Activated gamma-delta T cell treated with Interleukin-2 at 50 U/mL for 16 hours (primary cell): ENCODE data around the gene AP1G2.
"Not testable (repeated sequence)": the region's sequence is repeated elsewhere in the genome, so short reads cannot be mapped to it uniquely, and the experiment has no call there.

ENCODE experiments used
- DNase-seq: peaks from one replicate; pipeline ENCODE4 v3.0.0-alpha.2; 2020

Gene AP1G2, protein sequence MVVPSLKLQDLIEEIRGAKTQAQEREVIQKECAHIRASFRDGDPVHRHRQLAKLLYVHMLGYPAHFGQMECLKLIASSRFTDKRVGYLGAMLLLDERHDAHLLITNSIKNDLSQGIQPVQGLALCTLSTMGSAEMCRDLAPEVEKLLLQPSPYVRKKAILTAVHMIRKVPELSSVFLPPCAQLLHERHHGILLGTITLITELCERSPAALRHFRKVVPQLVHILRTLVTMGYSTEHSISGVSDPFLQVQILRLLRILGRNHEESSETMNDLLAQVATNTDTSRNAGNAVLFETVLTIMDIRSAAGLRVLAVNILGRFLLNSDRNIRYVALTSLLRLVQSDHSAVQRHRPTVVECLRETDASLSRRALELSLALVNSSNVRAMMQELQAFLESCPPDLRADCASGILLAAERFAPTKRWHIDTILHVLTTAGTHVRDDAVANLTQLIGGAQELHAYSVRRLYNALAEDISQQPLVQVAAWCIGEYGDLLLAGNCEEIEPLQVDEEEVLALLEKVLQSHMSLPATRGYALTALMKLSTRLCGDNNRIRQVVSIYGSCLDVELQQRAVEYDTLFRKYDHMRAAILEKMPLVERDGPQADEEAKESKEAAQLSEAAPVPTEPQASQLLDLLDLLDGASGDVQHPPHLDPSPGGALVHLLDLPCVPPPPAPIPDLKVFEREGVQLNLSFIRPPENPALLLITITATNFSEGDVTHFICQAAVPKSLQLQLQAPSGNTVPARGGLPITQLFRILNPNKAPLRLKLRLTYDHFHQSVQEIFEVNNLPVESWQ

DNA sequence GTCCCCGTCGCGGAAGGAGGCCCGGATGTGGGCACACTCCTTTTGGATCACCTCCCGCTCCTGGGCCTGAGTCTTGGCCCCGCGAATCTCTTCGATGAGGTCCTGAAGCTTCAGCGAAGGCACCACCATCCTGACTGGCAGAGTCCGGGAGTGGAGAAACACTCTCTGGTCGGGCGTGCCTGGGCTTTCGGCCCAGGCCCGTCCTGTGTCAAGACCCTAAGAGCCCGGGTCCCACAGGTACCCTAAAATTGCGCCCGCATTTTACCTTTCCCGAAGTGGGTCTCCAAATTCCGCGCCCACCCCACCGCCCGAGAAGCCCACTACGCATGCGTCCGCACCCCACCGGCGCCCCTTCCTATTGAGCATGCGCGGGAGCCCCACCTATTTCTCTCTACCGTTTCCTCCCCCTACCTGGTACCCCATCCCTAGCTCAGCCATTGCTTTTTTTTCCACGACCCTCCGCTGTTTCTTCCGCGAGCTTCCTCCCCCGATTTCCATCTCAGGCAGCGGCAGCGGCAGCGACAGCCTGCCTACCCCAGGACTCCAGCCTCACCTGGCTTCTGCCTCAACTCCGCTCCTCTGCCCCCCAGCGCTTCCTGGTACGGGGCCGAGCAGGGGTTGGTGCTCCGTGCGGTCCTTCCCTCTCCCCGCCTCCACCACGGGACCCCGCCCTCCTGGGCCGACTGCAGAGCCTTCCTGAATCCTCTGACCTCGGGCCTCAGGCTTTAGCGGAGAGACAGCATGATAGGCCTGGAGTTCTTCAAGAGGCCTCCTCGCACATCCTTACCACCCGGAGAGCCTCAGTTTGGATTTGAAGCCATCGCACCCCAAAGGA lies at the start of gene AP1G2:
Gene AP1G2, minus strand, starts transcription at position 606 of the 835 bp plus-strand sequence. Its CDS starts 477 bp downstream, at position 129.
- peak; percentile 85 for DNase-seq

DNA sequence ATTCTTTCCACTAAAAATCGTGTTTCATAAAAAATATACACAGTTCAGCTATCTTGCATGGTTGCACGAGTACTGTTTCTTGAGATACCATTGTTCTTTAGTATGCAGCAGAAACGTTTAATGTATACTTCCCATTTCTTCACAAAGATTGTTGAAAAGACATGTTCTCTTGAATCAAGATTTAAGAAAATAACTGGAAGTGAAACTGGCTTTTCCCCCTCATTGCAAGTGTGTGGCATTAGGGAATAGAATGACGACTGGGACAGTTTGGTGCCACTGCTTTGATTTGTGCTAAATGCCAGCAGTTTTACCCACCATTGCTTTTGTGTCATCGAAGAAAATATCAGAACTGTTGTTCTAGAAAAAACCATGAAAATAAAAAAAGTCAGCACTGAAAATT lies 48.3 kb upstream of the AP1G2 start:
- DNase-seq, result no peak

DNA sequence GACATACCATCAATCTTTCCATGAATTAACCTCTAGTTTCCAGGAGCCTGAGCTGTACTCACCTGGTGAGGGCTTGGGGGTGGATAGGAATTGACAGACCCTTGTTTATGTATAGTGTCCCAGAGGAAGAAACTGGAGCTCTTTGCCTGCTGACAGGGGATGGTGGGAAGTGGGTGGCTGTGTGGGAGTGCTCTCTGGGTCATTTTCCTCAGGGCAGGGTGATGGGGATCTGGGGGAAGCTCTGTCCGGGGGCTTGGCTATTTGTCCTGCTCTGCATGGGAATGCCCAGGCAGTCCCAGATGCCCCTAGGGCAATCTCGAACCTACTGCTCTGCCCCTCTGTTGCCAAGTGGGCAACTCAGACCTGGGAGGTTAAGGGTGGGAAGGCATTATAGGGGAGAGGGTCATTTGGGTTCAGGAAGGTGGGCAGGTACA lies 46.8 kb upstream of the AP1G2 start:
- no peak for DNase-seq

DNA sequence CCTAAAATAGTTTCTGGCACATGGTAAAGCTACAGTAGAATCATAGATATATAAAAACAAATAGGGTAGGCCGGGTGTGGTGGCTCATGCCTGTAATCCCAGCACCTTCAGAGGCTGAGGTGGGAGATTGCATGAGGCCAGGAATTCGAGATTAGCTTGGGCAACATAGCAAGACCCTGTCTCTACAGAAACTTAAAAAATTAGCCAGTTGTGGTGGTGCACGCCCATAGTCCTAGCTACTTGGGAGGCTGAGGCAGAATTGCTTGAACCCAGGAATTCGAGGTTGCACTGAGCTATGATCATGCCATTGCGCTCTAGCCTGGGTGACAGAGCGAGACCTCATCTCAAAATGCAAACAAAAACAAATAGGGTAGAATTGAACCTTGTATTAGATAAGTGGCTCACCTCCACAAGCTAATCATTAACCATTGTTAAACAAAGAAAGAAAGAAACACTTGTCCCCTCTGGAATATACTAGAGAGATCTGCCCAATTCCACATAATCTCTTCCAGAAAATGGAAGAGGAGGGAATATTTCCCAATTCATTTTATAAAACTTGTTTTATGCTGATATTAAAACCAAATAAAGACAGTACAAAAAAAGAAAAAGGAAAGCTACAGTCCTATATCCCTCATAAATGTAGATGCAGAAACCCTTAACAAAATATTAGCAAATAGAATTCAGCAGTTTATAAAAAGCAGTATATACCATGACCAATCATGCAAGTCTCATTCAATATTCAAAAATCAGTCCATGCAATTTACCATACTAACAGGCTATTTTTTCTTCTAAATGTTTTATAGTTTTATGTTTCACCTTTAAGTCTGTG lies 45.9 kb upstream of the AP1G2 start:
- no peak for DNase-seq

DNA sequence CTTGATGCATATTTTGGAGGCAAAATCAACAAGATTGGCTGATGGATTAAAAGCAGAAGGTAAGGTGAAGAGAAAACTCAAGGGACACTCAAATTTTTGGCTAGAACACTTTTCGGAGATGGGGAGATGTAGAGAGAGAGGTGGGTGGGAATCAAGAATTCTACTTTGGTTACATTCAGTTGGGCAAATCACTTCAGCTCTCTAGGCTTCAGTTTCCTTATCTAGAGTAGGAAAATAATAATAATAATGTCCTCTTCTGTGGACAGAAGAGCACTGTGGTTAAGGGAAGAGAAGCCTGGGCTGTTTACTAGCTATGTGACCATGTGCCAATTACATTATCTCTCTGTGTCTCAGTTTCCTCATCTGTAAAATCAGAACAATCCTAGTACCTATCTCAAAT lies 45.2 kb upstream of the AP1G2 start:
- DNase-seq, result no peak

DNA sequence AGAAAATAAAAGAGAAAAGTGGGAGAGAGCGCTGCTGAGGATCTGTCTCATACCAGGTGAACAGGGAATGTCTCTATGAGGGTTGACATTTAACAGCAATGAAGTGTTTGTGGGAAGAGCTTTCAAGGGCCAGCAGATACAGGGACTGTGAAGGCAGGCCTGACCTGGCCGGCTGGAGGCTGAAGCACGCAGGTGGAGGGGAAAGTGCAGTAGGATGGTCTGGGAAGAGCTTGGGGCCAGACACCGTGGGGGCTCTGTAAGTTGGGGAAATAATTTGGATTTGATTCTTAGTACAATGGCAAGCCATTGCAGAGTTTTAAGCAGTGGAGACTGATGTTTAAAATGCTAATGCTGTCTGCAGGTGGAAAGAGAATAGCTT lies 44.8 kb upstream of the AP1G2 start:
- no peak for DNase-seq

DNA sequence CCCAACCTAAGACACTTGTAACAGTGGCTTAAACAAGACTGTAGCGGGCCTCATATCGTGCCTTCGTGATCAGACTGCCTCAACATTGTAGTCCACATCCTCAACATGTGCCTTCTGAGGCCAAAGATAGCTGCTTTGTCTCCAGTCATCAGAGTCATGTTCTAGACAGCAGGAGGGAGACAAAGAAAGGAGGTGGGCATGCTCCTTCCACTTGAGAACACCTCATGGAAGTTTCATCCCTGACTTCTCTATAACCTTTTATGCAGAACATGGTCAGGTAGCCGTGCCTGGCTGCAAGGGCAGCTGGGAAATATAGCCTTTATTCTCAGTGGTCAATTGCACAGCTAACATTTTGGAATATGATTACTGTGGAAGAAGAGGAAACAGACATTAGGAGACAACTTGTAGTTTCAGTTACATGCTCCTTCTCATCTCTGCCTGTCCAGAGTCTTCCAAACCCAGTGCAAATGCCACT lies 43.3 kb upstream of the AP1G2 start:
- no peak for DNase-seq

DNA sequence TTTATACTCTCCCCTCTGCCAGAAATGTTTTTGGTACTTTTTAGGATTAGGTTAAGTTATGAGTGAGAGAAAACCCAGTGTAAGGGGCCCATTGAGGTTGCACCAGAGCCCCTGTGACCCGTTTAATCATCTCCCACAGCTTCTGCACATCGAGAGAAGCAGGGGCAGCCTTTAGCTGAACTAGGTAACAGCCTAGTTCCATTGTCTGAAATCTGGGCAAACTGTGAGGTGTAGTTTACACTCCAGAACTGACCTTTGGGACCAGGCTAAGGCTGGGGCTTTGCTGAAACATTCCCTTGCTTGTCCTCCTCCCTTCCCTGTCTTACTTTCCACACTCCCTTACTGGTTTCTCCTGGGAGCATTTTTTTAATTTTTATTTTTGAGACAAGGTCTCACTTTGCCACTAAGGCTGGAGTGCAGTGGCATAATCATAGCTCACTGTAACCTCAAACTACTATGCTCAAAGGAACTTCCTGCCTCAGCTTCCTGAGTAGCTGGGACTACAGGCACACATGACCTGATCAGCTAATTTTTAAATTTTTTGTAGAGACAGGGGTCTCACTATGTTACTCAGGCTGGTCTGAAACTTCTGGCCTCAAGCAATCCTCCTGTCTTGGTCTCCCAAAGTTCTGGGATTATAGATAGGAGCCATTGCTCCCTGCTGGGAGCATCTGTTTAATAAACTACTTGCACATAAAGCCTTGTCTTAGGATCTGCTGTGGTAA lies 42.7 kb upstream of the AP1G2 start:
- peak; percentile 9 for DNase-seq

DNA sequence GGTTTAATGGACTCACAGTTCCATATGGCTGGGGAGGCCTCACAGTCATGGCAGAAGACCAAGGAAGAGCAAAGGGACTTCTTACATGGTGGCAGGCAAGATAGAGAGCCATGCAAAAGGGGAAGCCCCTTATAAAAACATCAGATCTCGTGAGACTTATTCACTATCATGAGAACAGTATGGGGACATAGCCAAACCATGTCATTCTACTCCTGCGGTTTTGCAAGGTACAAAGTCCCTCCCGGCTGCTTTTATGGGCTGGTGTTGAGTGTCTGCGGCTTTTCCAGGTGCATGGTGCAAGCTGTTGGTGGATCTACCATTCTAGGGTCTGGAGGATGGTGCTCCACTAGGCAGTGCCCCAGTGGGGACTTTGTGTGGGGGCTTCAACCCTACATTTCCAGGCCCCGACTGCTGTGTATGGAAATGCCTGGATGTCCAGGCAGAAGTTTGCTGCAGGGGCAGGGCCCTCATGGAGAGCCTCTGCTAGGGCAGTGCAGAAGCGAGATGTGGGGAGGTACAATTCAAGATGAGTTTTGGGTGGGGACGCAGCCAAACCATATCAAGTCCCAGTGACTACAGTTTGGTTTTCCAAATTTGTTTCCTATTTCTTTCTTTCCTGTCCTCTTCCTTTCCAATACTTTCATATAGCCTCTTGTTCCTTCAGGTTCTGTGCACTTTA lies 42.0 kb upstream of the AP1G2 start:
- DNase-seq, result not testable (repeated sequence)

DNA sequence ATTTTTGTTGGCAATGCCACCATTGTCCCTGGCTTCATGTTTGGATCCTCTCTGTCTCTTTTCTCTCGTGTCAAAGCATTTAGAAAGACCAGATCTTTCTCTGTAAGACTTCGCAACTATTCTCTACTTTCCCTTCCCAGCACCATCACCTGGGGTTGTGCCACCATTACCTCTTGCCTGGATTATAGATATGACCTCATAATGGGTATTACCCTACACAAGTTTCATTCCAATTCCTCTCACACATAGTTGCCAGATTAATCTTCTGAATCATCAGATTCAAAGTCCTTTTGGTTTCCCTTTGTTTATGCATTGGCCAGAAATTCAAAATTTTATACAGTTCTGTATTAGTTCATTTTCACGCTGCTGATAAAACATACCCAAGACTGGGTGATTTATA lies 41.4 kb upstream of the AP1G2 start:
- DNase-seq, result no peak

DNA sequence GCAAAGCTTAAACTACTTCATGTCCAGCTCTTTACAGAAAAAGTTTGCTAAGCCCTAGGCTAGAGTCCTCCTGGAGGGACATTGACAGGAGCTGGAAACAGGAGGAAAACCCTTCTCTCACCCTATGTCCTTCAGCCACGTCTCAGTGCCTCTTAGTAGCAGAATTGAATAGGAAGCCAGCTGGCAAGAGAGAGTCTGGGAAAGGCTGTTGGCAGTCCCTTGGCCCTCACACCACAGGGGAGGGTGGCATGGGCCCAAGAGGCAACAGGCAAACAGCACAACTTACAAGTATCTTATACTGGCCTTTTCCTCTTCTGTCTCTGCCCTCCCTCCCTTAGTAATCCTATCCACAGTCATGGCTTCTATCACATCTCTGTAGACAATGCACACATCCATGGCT lies 40.9 kb upstream of the AP1G2 start:
- DNase-seq, result no peak

DNA sequence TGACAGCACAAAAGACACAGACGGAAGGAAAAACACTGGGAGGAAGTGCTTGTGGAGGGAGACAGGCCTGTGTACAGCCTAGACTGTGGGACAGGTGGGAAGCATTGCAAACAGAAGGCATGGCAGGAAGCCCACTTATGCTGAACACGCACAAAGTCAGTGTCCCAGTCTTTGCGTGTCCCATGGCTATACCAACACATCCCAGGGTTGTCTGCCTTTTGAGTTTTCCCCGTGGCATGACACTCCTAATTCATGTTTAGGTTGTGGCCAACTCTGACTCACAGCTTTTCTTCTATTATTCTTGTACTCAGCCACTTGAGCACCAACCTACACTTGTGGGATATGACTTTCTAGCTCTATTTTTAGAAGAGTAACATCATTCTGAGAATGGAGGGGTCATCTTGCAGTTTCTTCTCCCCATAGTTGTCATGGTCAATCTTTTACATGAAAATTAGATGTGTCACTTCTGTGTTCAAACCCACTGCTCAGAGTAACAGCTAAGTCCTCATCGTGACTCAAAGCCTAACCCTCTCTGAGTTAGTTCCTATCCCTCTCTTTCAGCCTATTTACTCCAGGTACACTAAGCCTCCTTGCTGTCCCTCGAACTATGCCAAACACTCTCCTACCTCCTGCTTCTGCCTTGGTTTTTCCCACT lies 38.5 kb upstream of the AP1G2 start:
- no peak for DNase-seq

DNA sequence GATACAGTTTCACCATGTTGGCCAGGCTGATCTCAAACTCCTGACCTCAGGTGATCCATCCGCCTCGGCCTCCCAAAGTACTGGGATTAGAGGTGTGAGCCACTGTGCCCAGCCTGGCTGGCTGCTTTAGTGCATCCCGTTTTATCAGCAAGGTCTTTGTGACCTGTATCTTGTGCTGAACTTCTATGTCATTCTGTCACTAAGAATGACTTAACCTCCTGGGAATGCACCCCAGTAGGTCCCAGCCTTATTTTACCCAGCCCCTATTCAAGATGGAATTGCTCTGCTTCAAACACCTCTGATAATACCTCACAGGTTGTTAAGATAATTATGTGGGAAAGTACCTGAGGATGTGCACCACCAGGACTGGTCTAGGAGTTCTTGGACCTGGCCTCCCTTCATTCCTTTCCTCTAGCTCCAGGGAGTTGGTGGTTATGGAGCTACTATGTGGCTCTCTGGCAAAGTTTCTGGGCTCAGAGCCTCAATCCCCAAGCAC lies 37.1 kb upstream of the AP1G2 start:
- no peak for DNase-seq

DNA sequence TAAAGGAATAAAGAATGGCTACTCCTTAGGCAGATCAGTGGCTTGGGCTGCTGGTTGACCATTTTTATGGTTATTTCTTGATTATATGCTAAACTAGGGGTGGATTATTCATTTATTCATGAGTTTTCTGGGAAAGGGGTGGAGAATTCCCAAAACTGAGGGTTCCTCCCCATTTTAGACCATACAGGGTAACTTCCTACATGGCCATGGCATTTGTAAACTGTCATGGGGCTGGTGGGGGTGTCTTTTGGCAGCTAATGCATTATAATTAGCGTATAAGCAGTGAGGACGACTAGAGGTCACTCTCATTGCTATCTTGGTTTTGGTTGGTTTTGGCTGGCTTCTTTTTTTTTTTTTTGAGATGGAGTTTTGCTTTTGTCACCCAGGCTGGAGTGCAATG lies 36.6 kb upstream of the AP1G2 start:
- DNase-seq, result no peak

DNA sequence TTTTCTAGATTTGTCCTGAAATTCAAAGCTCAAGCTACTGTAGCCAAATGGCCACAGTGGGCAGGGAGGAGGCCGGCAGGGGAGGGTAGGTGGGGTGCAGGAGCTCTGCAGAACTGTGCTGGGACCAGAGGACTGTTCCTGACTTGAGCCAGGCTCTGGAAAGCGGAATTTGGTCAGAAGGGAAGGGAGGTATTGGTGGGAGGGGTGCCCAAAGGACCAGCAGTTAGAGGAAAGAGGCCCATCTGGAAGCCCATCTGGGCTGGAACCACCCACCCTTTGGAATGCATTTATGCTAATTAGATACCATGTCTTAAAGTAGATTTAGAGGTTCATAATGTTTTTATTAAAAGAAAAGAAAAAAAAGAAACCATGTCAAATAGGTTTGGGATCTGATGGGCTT lies 35.5 kb upstream of the AP1G2 start:
- DNase-seq, result no peak

DNA sequence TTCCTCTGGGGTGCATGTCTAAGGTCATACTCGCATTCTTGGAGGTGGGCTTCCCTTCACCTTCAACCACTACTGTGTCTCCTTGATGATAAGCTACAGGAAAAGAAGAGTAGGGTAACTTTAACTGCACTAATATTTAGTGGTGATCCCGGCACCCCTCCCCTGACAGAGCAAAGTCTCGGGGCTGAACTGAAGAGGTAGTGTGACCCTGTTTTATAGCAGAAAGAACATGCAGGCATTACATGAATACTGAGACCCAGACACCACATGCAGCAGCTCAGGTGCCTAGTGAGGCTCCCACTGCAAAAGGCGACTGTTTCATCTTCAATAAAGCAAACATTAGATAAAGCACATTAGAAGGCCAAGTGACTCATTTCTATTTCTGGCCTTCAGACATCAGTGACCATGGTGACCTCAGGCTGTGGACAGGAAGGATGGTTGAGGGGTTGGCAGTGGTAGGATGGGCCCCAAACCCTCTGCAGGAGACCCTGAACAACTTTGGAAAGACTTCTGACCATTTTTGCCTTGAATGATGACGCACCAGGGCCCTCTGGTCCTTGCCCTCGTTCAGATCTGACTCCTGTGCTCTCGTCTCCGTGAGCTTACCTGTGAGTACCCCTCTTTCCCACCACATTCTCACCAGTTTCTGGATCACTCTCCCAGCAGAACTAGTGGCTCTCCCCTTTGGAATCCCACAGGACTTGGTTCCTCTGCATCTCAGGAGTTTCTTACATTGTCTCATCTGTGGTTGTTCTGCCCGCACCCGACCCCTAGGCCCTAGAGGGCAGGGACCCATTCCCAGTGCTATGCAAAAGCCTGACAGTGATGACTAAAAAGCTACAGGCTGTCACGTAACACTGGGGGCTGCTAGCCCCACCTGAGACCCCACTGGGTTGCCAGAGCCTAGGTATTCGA lies 34.8 kb upstream of the AP1G2 start:
- DNase-seq, result no peak

DNA sequence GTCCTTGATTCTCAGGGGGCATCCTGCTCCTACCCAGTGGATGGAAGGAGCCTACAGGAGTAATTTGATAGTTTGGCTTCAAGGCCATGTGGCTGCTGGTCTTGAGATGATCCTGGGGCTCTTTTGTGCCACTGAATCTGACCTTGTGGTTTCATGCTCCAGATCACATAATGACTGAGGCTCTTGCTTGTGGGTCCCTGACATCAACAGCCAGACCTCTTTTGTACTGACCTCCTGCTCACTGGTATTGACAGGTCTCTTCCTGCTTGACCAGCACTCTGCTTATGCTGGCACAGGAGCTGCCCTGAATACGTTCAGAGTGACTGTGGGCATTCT lies 34.2 kb upstream of the AP1G2 start:
- DNase-seq, result no peak

DNA sequence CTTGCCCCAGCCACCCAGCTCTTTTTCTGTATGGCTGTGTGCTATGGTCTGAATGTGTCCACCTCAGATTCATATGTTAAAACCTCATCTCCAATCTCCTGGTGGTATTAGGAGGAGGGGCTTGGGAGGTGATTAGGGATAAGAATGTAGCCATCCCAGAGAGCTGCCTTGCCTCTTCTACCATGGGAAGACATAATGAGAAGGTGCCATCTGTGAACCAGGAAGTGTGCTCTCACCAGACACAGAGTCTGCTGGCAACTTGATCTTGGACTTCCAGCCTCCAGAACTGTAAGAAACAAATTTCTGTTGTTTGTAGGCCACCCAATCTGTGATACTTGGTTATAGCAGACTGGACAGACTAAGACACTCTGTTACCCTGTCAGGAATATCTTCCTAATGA lies 33.8 kb upstream of the AP1G2 start:
- no peak for DNase-seq

DNA sequence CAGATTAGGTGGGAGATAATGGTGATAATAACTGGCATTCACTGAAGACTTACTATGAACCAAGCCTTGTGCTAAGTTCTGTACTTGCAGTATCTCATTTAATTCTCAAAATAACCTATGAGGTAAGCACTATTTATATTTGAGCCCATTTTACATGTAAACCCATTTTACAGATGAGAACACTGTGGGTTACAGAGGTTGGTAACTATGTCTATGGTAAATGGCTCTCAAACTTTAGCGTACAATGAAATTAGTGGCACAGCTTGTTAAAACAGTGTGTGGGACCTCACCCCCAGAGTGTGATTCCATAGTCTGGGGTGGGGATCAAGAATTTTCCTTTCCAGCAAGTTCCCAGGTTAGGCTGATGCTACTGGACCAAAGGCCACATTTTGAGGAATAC lies 33.2 kb upstream of the AP1G2 start:
- no peak for DNase-seq
